HL-60 (cell line): Measurements from ENCODE around the gene ALKBH5.

Experiments
- DNase-seq, 2 experiments: peaks; one replicate each; pipeline ENCODE4 v3.0.0-alpha.2; 2010 to 2020; ENCODE audit warnings: low read depth in 1 of 2, low spot score in 1 of 2
- H3K27ac ChIP-seq: fragments of 250-450 bp; sonication (Bioruptor Pico); replicated peaks from 2 replicates; pipeline ENCODE4 v1.5.1; 2020; ENCODE audit warnings: mild to moderate bottlenecking, moderate library complexity
- H3K27me3 ChIP-seq: fragments of 250-450 bp; sonication (Bioruptor Pico); 2 replicates; pipeline ENCODE4 v1.5.1; 2021; ENCODE audit warnings: mild to moderate bottlenecking, moderate library complexity; ENCODE audit not compliant: insufficient read depth, poor library complexity, severe bottlenecking
- H3K4me3 ChIP-seq: replicated peaks from 2 replicates; pipeline ENCODE4 v1.5.1; 2011; ENCODE audit warnings: mild to moderate bottlenecking, control low read depth, low read length; ENCODE audit not compliant: insufficient read depth
- GABPA ChIP-seq: IDR thresholded peaks from 2 replicates; pipeline ENCODE4 v1.6.1; 2012; ENCODE audit warnings: low read depth
- POLR2AphosphoS5 ChIP-seq: IDR thresholded peaks from 2 replicates; pipeline ENCODE4 v1.6.1; 2012; ENCODE audit warnings: low read depth
- SPI1 ChIP-seq: IDR thresholded peaks from 2 replicates; pipeline ENCODE4 v1.6.1; 2012; ENCODE audit warnings: low read depth, mild to moderate bottlenecking, borderline replicate concordance
- TF ChIP-seq, protein P1 (sequence below): IDR thresholded peaks from 2 replicates; pipeline ENCODE4 v1.6.1; 2012; ENCODE audit warnings: low read depth; ENCODE audit not compliant: insufficient replicate concordance
- TF ChIP-seq, protein P2 (sequence below): IDR thresholded peaks from one replicate; pipeline ENCODE4 v1.5.1; 2011; ENCODE audit warnings: low read length, control low read depth, inconsistent platforms; ENCODE audit not compliant: insufficient read depth

ALKBH5 gene

DNA sequence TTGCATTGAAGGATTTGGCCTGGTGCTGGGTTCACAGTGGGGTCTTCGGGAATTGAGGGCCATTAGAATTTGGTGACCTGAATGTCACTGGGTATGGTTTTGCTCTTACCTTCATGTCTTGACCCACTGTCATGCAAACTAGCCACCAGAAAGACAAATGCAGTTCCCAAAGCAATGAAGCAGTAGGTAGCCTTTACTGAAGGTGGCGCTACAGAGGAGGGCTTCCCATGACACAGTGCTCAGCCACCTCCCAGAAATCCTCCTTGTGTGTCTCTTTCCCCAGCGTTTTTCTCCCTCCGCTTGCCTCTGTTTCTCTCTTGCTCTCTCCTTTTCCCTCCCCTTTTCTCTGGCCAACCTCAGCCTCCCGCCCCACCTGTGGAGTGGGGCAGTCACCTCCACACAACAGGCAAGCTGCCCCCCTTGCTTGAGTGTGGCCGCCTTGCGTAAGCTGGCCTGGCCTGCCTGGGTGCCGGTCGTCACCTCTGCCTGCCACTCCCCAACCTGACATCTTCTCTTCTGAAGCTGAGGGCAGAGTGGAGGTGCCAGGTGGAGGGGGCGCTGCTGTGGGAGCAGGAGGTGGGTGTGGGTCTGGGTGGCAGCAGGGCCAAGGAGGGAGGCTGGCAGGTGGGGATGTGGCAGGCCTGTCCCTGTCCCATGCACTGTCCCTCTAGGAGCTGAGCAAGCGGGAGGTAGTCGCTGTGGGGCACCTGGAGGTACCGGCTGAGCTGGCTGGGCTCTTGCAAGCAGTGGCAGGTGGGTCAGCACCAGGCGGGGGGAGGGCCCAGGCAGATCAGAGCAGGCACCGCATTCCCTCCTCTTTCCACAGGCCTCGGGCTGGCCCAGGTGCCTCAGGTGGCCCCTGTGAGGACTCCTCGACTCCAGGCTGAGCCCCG lies 40.3 kb upstream of the ALKBH5 start:
- H3K27ac ChIP-seq: no peak overlapping the region
- H3K4me3 ChIP-seq: no peak overlapping the region
- TF ChIP-seq POLR2AphosphoS5 (no peak), SPI1 (no peak), GABPA (no peak)
- TF ChIP-seq, protein P1, sequence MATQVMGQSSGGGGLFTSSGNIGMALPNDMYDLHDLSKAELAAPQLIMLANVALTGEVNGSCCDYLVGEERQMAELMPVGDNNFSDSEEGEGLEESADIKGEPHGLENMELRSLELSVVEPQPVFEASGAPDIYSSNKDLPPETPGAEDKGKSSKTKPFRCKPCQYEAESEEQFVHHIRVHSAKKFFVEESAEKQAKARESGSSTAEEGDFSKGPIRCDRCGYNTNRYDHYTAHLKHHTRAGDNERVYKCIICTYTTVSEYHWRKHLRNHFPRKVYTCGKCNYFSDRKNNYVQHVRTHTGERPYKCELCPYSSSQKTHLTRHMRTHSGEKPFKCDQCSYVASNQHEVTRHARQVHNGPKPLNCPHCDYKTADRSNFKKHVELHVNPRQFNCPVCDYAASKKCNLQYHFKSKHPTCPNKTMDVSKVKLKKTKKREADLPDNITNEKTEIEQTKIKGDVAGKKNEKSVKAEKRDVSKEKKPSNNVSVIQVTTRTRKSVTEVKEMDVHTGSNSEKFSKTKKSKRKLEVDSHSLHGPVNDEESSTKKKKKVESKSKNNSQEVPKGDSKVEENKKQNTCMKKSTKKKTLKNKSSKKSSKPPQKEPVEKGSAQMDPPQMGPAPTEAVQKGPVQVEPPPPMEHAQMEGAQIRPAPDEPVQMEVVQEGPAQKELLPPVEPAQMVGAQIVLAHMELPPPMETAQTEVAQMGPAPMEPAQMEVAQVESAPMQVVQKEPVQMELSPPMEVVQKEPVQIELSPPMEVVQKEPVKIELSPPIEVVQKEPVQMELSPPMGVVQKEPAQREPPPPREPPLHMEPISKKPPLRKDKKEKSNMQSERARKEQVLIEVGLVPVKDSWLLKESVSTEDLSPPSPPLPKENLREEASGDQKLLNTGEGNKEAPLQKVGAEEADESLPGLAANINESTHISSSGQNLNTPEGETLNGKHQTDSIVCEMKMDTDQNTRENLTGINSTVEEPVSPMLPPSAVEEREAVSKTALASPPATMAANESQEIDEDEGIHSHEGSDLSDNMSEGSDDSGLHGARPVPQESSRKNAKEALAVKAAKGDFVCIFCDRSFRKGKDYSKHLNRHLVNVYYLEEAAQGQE: no peak
- TF ChIP-seq, protein P2, sequence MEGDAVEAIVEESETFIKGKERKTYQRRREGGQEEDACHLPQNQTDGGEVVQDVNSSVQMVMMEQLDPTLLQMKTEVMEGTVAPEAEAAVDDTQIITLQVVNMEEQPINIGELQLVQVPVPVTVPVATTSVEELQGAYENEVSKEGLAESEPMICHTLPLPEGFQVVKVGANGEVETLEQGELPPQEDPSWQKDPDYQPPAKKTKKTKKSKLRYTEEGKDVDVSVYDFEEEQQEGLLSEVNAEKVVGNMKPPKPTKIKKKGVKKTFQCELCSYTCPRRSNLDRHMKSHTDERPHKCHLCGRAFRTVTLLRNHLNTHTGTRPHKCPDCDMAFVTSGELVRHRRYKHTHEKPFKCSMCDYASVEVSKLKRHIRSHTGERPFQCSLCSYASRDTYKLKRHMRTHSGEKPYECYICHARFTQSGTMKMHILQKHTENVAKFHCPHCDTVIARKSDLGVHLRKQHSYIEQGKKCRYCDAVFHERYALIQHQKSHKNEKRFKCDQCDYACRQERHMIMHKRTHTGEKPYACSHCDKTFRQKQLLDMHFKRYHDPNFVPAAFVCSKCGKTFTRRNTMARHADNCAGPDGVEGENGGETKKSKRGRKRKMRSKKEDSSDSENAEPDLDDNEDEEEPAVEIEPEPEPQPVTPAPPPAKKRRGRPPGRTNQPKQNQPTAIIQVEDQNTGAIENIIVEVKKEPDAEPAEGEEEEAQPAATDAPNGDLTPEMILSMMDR: peak; percentile 20
- no peak for DNase-seq
- no peaks in the 10 kb centered on the region for H3K27me3 ChIP-seq

DNA sequence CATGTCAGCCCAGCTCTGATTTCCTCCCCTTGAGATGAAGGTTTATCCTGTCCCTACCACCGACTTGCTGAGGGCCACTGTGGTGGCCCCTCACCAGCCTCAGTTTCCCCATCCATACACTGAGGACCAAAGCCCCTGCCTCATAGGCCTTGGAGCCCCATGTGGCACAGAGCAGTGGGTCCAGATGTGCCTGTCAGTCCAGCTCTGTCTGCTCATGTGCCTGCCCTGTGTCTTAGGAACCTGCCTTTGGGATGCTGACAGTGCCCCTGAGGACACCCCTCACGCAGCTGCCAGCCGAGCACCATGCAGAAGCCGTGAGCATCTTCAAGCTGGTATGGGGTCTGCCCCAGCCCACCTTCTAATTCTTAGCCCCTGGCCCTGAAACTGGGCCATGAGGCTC lies 39.4 kb upstream of the ALKBH5 start:
- no peak overlapping the region for H3K4me3 ChIP-seq
- TF ChIP-seq GABPA (no peak), POLR2AphosphoS5 (no peak), SPI1 (no peak)
- TF ChIP-seq, protein P2: no peak
- TF ChIP-seq, protein P1: no peak
- H3K27ac ChIP-seq: no peak overlapping the region
- H3K27me3 ChIP-seq: no peaks in the 10 kb centered on the region
- DNase-seq: no peak

DNA sequence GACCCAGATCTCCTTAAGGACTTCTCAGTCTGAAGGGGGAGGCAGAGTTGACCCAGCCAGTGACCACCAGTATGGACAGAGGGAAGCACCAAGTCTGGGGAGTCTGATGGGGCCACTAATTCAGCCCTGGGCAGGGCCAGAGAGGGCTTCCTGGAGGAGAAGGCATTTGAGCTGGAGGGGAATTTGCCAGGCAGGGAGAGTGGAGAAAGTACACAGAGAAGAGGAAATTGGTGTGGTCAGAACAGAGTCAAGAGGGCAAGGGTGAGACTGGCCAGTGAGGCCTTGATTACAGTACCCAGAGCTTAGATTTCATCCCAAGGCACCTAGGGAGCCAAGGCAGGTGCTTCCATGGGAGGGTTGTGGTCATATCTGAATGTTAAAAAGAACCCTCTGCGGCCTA lies 38.8 kb upstream of the ALKBH5 start:
- DNase-seq: no peak

More for the DNA sequence above, 38.8 kb upstream of the ALKBH5 start:
- TF ChIP-seq, protein P2: no peak
- TF ChIP-seq, protein P1: no peak
- no peak for TF ChIP-seq POLR2AphosphoS5
- no peak for TF ChIP-seq GABPA
- no peak for TF ChIP-seq SPI1
- no peak overlapping the region for H3K4me3 ChIP-seq
- no peak overlapping the region for H3K27ac ChIP-seq
- H3K27me3 ChIP-seq: no peaks in the 10 kb centered on the region
